HepG2 (cell line): Measurements from ENCODE around the gene TCF25. TPM values are rescaled to one million over a fixed set of nuclear protein-coding genes. Genes with fewer than 3 reads are reported as not detected.

Experiments used
- ASH2L ChIP-seq: fragments of 300-600, 200-600 bp; sonication (generic); IDR thresholded peaks from 2 replicates; pipeline ENCODE4 v1.7.0; 2017; ENCODE audit warnings: low read depth, mild to moderate bottlenecking, moderate library complexity, mixed read lengths, low read length; ENCODE audit not compliant: insufficient read length
- HOXA9 ChIP-seq: sonication (generic); formaldehyde crosslinking; IDR thresholded peaks from 2 replicates; pipeline ENCODE4 v1.8.1; 2022; ENCODE audit warnings: missing genetic modification reagents, mild to moderate bottlenecking, moderate library complexity, borderline replicate concordance
- IRF2 ChIP-seq: IDR thresholded peaks from 2 replicates; pipeline ENCODE4 v1.6.1; 2018; ENCODE audit warnings: missing genetic modification reagents, missing compliant biosample characterization
- MTF1 ChIP-seq: sonication (generic); formaldehyde crosslinking; IDR thresholded peaks from 2 replicates; pipeline ENCODE4 v1.5.0; 2020; ENCODE audit warnings: missing genetic modification reagents
- PITX1 ChIP-seq: sonication (generic); formaldehyde crosslinking; IDR thresholded peaks from 2 replicates; pipeline ENCODE4 v1.5.1; 2020; ENCODE audit warnings: mild to moderate bottlenecking, missing genetic modification reagents
- POLR2AphosphoS5 ChIP-seq: IDR thresholded peaks from 2 replicates; pipeline ENCODE4 v1.6.1; 2012; ENCODE audit warnings: low read depth, low read length
- SIN3B ChIP-seq: fragments of 150-350 bp; IDR thresholded peaks from 2 replicates; pipeline ENCODE4 v1.6.1; 2014; ENCODE audit warnings: low read length
- SKIL ChIP-seq: sonication (generic); formaldehyde crosslinking; IDR thresholded peaks from 2 replicates; pipeline ENCODE4 v1.8.0; 2022; ENCODE audit warnings: missing genetic modification reagents, mild to moderate bottlenecking, moderate library complexity, borderline replicate concordance
- ZC3H13 ChIP-seq: sonication (generic); formaldehyde crosslinking; IDR thresholded peaks from 2 replicates; pipeline ENCODE4 v1.8.1; 2023; ENCODE audit warnings: mild to moderate bottlenecking, missing genetic modification reagents, moderate library complexity
- ZNF121 ChIP-seq: sonication (generic); formaldehyde crosslinking; IDR thresholded peaks from 2 replicates; pipeline ENCODE4 v1.5.0; 2020; ENCODE audit warnings: mild to moderate bottlenecking, missing genetic modification reagents
- ZNF17 ChIP-seq: sonication (generic); formaldehyde crosslinking; IDR thresholded peaks from 2 replicates; pipeline ENCODE4 v1.5.0; 2020; ENCODE audit warnings: mild to moderate bottlenecking, missing genetic modification reagents
- ZNF614 ChIP-seq: IDR thresholded peaks from 2 replicates; pipeline ENCODE4 v1.6.1; 2018; ENCODE audit warnings: missing biosample characterization, missing genetic modification reagents, inconsistent platforms, borderline replicate concordance
- polyA plus RNA-seq, 8 experiments: library from polyadenylated mRNA; depleted of rRNA in 3 of 8; stranded (reverse) in 7 of 8; unstranded in 1 of 8; fragments of >200 nt; fragmentation: Illumina TruSeq in 4 of 8; extraction: Trizol in 4 of 8; gene quantifications; 2 replicates each; pipeline versions ENCODE4 v1.2.1 to v1.2.3, GENCODE V29; 2011 to 2016; ENCODE audit warnings: low read depth in 4 of 8, missing spikeins in 1 of 8, mixed read lengths in 1 of 8; ENCODE audit not compliant: insufficient read depth in 1 of 8
- total RNA-seq, 5 experiments: library from RNA; depleted of rRNA; stranded (reverse); fragments of >200 nt; fragmentation: Illumina TruSeq; extraction: Trizol; gene quantifications; 2 replicates each; pipeline ENCODE4 v1.2.3, GENCODE V29; 2016; ENCODE audit warnings: low read depth in 1 of 5
- TF ChIP-seq, protein P1 (sequence below): sonication (generic); formaldehyde crosslinking; IDR thresholded peaks from 2 replicates; pipeline ENCODE4 v1.8.0; 2022; ENCODE audit warnings: mild to moderate bottlenecking, missing genetic modification reagents, moderate library complexity
- TF ChIP-seq, protein P2 (sequence below): sonication (generic); formaldehyde crosslinking; IDR thresholded peaks from 2 replicates; pipeline ENCODE4 v1.5.0; 2020; ENCODE audit warnings: mild to moderate bottlenecking, missing genetic modification reagents, borderline replicate concordance
- TF ChIP-seq, protein P3 (sequence below): sonication (generic); formaldehyde crosslinking; IDR thresholded peaks from 2 replicates; pipeline ENCODE4 v1.4.0; 2020; ENCODE audit warnings: mild to moderate bottlenecking, missing genetic modification reagents, borderline replicate concordance

TCF25 gene
- total and polyA plus RNA-seq, 2 of the 13 experiments (the other 11 are each of a cell fraction or from before 2014, with no cell fraction given), result 138 to 206 TPM

DNA sequence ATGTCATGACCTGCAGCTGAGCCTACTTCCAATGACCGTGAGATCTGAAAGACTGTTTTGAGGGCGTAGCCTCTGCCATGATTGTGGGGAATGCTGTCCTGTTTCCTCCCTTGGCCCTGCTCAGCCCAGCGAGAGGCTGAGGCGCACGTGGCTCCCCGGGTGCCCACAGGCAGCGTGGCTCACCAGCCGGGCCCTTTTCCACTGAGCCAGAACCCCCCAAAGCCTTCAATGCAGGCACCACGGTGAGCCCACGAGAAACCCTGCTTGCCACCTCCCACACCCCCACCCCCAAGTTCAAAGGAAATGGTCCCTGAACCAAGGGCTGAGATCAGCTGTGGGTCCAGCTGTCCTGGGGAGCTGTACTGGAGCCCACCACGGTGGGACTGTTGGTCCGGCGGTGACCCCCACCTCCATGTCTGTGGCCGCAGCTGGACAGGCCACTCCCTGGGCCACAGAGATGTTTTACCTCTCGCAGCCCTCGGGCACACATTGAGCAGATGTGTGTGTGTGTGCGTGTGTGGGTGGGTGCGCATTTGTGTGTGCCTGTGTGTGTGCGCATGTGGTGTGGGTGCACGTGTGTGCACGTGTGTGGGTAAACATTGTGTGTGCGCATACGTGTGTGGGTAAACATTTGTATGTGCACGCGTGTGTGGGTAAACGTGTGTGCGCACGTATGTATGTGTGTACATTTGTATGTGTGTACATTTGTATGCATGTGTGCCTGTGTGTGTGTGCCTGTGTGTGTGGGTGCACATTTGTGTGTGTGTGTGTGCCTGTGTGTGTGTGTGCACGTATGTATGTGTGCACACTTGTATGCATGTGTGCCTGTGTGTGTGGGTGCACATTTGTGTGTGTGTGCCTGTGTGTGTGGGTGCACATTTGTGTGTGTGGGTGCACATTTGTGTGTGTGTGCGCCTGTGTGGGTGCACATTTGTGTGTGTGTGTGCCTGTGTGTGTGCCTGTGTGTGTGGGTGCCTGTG, 40.3 kb downstream of the TCF25 start (continued):
- TF ChIP-seq POLR2AphosphoS5 (peak; percentile 34; the same call in 1 of the 2 replicates), ZNF614 (no peak), SKIL (peak; percentile 62), MTF1 (CRISPR knock-in tag) (no peak), PITX1 (no peak), ZC3H13 (peak; percentile 50; the same call in 1 of the 2 replicates), ZNF17 (CRISPR knock-in tag) (no peak), HOXA9 (CRISPR knock-in tag) (peak; percentile 64; the same call in 1 of the 2 replicates), ZNF121 (CRISPR knock-in tag) (no peak), ASH2L (no peak), IRF2 (CRISPR knock-in tag) (no peak), SIN3B (no peak)
- TF ChIP-seq, protein P1, sequence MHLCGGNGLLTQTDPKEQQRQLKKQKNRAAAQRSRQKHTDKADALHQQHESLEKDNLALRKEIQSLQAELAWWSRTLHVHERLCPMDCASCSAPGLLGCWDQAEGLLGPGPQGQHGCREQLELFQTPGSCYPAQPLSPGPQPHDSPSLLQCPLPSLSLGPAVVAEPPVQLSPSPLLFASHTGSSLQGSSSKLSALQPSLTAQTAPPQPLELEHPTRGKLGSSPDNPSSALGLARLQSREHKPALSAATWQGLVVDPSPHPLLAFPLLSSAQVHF, result 0 out of 2 replicates have a peak, but pooled peaks have one; percentile 38
- TF ChIP-seq, protein P2, sequence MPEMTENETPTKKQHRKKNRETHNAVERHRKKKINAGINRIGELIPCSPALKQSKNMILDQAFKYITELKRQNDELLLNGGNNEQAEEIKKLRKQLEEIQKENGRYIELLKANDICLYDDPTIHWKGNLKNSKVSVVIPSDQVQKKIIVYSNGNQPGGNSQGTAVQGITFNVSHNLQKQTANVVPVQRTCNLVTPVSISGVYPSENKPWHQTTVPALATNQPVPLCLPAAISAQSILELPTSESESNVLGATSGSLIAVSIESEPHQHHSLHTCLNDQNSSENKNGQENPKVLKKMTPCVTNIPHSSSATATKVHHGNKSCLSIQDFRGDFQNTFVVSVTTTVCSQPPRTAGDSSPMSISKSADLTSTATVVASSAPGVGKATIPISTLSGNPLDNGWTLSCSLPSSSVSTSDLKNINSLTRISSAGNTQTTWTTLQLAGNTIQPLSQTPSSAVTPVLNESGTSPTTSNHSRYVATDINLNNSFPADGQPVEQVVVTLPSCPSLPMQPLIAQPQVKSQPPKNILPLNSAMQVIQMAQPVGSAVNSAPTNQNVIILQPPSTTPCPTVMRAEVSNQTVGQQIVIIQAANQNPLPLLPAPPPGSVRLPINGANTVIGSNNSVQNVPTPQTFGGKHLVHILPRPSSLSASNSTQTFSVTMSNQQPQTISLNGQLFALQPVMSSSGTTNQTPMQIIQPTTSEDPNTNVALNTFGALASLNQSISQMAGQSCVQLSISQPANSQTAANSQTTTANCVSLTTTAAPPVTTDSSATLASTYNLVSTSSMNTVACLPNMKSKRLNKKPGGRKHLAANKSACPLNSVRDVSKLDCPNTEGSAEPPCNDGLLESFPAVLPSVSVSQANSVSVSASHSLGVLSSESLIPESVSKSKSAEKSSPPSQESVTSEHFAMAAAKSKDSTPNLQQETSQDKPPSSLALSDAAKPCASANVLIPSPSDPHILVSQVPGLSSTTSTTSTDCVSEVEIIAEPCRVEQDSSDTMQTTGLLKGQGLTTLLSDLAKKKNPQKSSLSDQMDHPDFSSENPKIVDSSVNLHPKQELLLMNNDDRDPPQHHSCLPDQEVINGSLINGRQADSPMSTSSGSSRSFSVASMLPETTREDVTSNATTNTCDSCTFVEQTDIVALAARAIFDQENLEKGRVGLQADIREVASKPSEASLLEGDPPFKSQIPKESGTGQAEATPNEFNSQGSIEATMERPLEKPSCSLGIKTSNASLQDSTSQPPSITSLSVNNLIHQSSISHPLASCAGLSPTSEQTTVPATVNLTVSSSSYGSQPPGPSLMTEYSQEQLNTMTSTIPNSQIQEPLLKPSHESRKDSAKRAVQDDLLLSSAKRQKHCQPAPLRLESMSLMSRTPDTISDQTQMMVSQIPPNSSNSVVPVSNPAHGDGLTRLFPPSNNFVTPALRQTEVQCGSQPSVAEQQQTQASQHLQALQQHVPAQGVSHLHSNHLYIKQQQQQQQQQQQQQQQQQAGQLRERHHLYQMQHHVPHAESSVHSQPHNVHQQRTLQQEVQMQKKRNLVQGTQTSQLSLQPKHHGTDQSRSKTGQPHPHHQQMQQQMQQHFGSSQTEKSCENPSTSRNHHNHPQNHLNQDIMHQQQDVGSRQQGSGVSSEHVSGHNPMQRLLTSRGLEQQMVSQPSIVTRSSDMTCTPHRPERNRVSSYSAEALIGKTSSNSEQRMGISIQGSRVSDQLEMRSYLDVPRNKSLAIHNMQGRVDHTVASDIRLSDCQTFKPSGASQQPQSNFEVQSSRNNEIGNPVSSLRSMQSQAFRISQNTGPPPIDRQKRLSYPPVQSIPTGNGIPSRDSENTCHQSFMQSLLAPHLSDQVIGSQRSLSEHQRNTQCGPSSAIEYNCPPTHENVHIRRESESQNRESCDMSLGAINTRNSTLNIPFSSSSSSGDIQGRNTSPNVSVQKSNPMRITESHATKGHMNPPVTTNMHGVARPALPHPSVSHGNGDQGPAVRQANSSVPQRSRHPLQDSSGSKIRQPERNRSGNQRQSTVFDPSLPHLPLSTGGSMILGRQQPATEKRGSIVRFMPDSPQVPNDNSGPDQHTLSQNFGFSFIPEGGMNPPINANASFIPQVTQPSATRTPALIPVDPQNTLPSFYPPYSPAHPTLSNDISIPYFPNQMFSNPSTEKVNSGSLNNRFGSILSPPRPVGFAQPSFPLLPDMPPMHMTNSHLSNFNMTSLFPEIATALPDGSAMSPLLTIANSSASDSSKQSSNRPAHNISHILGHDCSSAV (CRISPR knock-in tag), result no peak
- TF ChIP-seq, protein P3, sequence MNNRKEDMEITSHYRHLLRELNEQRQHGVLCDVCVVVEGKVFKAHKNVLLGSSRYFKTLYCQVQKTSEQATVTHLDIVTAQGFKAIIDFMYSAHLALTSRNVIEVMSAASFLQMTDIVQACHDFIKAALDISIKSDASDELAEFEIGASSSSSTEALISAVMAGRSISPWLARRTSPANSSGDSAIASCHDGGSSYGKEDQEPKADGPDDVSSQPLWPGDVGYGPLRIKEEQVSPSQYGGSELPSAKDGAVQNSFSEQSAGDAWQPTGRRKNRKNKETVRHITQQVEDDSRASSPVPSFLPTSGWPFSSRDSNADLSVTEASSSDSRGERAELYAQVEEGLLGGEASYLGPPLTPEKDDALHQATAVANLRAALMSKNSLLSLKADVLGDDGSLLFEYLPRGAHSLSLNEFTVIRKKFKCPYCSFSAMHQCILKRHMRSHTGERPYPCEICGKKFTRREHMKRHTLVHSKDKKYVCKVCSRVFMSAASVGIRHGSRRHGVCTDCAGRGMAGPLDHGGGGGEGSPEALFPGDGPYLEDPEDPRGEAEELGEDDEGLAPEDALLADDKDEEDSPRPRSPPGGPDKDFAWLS (CRISPR knock-in tag), result no peak
- TF ChIP-seq, all 625 proteins: peak for 29
